ENCODE measurements around the gene KRTAP10-12. TPM values are rescaled to one million over a fixed set of nuclear protein-coding genes. Genes with fewer than 3 reads are reported as not detected.

Gene KRTAP10-12
- total RNA-seq, 3 donors from 2014 or later, result not detected

DNA sequence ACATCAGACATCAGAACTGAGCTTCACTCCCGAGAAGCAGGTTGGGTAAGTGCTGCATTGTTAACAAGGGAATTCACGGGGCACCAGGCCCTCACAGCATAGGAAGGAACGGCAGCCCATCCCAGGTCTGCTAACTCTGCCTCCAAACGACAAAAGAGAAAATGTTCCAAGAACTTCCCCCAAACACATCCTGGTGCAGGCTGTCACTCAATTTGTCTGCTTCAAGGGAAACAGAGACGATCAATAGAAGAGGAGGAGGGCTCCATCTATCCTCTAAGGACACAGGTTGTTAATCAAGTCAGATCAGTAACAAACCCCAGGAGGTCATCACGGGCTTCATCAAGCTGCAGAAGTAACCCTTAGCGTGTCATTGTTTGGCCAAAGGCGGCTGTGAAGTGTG, 17.9 kb downstream of the KRTAP10-12 start:
- H3K4me3 ChIP-seq, result no peak overlapping the region
- H3K9me3 ChIP-seq, result no peaks in the 10 kb centered on the region
- intact Hi-C loops (cut with DNase I; ENCODE audit: low total_unique reads), result no loop called here
- peaks cover 5 to 58% of the 10 kb centered on the region in 2 donors for H3K27me3 ChIP-seq
- peaks cover 0 to 6% of the 10 kb centered on the region in 2 donors for H3K4me1 ChIP-seq
- TF ChIP-seq POLR2A (IDR thresholded peaks at IDR 0.05) (no peak), POLR2AphosphoS5 (IDR thresholded peaks at IDR 0.05) (no peak)
- TF ChIP-seq, protein P1, sequence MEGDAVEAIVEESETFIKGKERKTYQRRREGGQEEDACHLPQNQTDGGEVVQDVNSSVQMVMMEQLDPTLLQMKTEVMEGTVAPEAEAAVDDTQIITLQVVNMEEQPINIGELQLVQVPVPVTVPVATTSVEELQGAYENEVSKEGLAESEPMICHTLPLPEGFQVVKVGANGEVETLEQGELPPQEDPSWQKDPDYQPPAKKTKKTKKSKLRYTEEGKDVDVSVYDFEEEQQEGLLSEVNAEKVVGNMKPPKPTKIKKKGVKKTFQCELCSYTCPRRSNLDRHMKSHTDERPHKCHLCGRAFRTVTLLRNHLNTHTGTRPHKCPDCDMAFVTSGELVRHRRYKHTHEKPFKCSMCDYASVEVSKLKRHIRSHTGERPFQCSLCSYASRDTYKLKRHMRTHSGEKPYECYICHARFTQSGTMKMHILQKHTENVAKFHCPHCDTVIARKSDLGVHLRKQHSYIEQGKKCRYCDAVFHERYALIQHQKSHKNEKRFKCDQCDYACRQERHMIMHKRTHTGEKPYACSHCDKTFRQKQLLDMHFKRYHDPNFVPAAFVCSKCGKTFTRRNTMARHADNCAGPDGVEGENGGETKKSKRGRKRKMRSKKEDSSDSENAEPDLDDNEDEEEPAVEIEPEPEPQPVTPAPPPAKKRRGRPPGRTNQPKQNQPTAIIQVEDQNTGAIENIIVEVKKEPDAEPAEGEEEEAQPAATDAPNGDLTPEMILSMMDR (IDR thresholded peaks at IDR 0.05), result no peak
- H3K36me3 ChIP-seq, result no peaks in the 10 kb centered on the region
- no peak for DNase-seq (ENCODE audit: low spot score in 2 of 2)
- no peak overlapping the region for H3K27ac ChIP-seq

DNA sequence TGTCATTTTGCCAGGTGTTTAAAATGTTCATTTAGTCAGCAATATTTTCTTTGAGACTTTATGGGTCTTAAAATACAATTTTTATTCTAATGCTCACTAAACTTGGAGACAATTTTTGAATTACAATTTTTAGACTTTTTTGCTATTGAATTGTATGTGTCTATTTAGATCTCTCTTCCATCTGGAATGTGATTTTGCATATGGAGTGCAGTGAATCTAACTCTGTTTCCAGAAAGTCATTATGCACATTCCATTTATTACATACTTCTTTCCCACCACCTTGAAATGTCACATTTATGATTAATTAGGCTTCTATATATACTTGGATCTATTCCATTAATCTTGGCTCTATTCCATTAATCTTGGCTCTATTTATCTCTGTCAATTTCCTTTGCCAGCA, 20.0 kb downstream of the KRTAP10-12 start:
- intact Hi-C loops (cut with DNase I; ENCODE audit: low total_unique reads), result no loop called here
- no peak for DNase-seq (ENCODE audit: low spot score in 2 of 2)
- Histone ChIP-seq H3K36me3 (no peaks in the 10 kb centered on the region), H3K4me1 (peaks cover 0 to 2% of the 10 kb centered on the region in 2 donors), H3K9me3 (no peaks in the 10 kb centered on the region), H3K4me3 (no peak overlapping the region), H3K27ac (no peak overlapping the region), H3K27me3 (peaks cover 5 to 37% of the 10 kb centered on the region in 2 donors)
- TF ChIP-seq, protein P1 (IDR thresholded peaks at IDR 0.05), result no peak
- TF ChIP-seq POLR2AphosphoS5 (IDR thresholded peaks at IDR 0.05) (no peak), POLR2A (IDR thresholded peaks at IDR 0.05) (no peak)

DNA sequence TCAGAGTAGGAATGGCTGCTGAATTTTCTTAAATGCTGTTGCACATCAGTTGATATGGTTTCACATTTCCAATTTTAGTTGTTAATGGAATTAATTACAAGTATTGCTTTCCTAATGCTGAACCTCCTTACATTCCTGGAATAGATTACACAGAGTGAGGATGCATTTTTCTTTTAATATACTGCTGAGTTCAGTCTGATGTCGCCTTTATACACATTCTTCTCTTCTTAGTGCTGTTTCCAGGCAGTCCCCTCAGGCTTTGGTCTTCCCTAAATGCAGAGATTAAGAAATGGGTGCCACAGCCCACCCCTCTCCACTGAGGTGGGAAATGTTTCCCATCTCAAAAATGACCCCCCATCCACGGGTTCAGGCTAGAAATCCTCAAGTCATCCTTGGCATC, 21.1 kb downstream of the KRTAP10-12 start:
- TF ChIP-seq, protein P1 (IDR thresholded peaks at IDR 0.05), result no peak
- TF ChIP-seq POLR2AphosphoS5 (IDR thresholded peaks at IDR 0.05), result no peak
- no peak for TF ChIP-seq POLR2A (IDR thresholded peaks at IDR 0.05)
- peaks cover 0 to 33% of the 10 kb centered on the region in 2 donors for H3K27me3 ChIP-seq

DNA sequence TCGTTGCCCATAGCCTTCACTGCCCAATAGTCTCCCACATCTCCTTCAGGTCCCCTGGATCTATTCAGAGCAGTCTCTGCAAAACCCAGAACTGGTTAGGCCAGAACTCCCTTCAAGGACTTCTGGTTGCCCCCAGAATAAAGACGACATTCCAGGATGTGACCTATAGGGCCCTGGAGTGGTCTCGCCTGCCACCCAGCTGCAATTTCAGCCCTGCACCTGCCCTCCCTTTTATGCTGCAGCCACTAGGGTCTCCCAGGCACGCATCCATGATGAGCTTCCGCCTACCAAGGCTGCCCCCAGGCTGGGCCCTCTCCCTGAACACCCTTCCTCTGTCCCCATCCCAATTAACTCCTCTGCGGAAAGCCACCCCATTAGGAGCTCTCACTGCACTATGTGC, 21.6 kb downstream of the KRTAP10-12 start:
- TF ChIP-seq POLR2AphosphoS5 (IDR thresholded peaks at IDR 0.05) (no peak), POLR2A (IDR thresholded peaks at IDR 0.05) (no peak)
- TF ChIP-seq, protein P1 (IDR thresholded peaks at IDR 0.05), result no peak
- Histone ChIP-seq H3K4me1 (no peaks in the 10 kb centered on the region), H3K27me3 (peaks cover 0 to 33% of the 10 kb centered on the region in 2 donors), H3K27ac (no peak overlapping the region), H3K36me3 (no peaks in the 10 kb centered on the region), H3K4me3 (no peak overlapping the region), H3K9me3 (no peaks in the 10 kb centered on the region)
- DNase-seq (ENCODE audit: low spot score in 2 of 2), result no peak
- intact Hi-C loops (cut with DNase I; ENCODE audit: low total_unique reads), result no loop called here

More for the DNA sequence above, 21.1 kb downstream of the KRTAP10-12 start:
- Histone ChIP-seq H3K4me3 (no peak overlapping the region), H3K9me3 (no peaks in the 10 kb centered on the region), H3K36me3 (no peaks in the 10 kb centered on the region), H3K27ac (no peak overlapping the region), H3K4me1 (no peaks in the 10 kb centered on the region)
- DNase-seq (ENCODE audit: low spot score in 2 of 2), result no peak
- intact Hi-C loops (cut with DNase I; ENCODE audit: low total_unique reads), result no loop called here

DNA sequence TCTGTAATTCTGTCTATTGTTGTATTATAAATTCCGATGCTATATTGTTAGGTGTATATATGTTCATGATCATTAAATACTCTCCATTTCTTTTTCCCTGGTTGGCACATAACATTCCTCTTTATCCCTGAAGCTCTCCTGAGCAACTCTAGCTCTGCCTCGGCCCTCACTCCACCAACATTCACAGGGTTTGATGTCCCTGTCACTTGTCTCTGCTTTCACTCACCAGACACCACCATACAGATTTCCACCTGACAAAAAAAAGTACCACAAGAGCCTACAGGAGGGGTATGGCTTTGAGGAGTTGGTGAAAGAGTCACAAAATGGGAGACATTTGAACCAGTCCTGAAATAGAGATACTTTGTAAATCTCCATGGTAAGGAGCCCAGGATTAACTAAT, 23.2 kb downstream of the KRTAP10-12 start:
- no peak overlapping the region for H3K27ac ChIP-seq
- no peak overlapping the region for H3K4me3 ChIP-seq
- intact Hi-C loops (cut with DNase I; ENCODE audit: low total_unique reads), result no loop called here
- no peak for TF ChIP-seq POLR2A (IDR thresholded peaks at IDR 0.05)
- TF ChIP-seq, protein P1 (IDR thresholded peaks at IDR 0.05), result no peak
- TF ChIP-seq POLR2AphosphoS5 (IDR thresholded peaks at IDR 0.05), result no peak
- H3K36me3 ChIP-seq, result no peaks in the 10 kb centered on the region
- no peaks in the 10 kb centered on the region for H3K9me3 ChIP-seq
- no peaks in the 10 kb centered on the region for H3K4me1 ChIP-seq
- no peak for DNase-seq (ENCODE audit: low spot score in 2 of 2)
- peaks cover 0 to 32% of the 10 kb centered on the region in 2 donors for H3K27me3 ChIP-seq

Measured in breast epithelium (tissue), 4 donors.